K562 (cell line): ENCODE data around the gene FRMD4A. TPM values are rescaled to one million over a fixed set of nuclear protein-coding genes. Genes with fewer than 3 reads are reported as not detected.
A peak's percentile ranks its signal among the peaks of the same experiment; 100 is the strongest.

Source experiments
- ATAC-seq: fragments of 200-7000 bp; cut with Tn5 transposase; 3 replicates; pipeline ENCODE4 v1.9.1; 2020; ENCODE audit warnings: moderate library complexity
- BruUV-seq: library from RNA; stranded (reverse); fragments of 400-500 nt; replicated peaks from 2 replicates; lab custom pipeline; 2021; lab: Mats Ljungman, UMichigan
- CTCF ChIA-PET: fragments of 300-600 bp; formaldehyde crosslinking; extraction: SDS; loops from one replicate; lab custom pipeline; 2021; ENCODE audit warnings: low intra/inter-chr PET ratio; lab: Yijun Ruan, JAX
- POLR2A ChIA-PET: fragments of 300-600, 350-650 bp; sonication (Branson Sonifier 250); formaldehyde crosslinking; extraction: SDS; loops from one replicate; lab custom pipeline; 2021; ENCODE audit warnings: antibody characterized with exemption, inconsistent platforms; lab: Yijun Ruan, JAX
- DNase-seq, 4 experiments: peaks; one replicate each; pipeline versions ENCODE4 v3.0.0 to v3.0.0-alpha.2; 2011 to 2018; ENCODE audit warnings: low spot score in 3 of 4, mixed read lengths in 3 of 4; ENCODE audit errors: extremely low read depth in 1 of 4
- FAIRE-seq: peaks from 2 replicates; lab custom pipeline; 2011; peaks lifted over from hg19 to GRCh38; lab: Jason Lieb, UNC
- H2AFZ ChIP-seq: 2 replicates; pipeline ENCODE4 v1.6.0; 2011; ENCODE audit warnings: low read depth, low read length, control low read depth, inconsistent platforms
- H3K27ac ChIP-seq: fragments of 200-600 bp; 3 replicates; pipeline ENCODE4 v1.8.0; 2011; ENCODE audit warnings: low read depth, mild to moderate bottlenecking, control low read depth, inconsistent platforms, low read length, moderate library complexity, mixed read lengths; ENCODE audit errors: extremely low read depth
- H3K27me3 ChIP-seq, 2 experiments: fragments of 300-600 bp in 1 of 2; 2 replicates in 1 of 2; 3 replicates in 1 of 2; pipeline versions ENCODE4 v1.6.0 to v1.8.0; 2011; ENCODE audit warnings: inconsistent platforms in 2 of 2, low read length in 2 of 2, mild to moderate bottlenecking in 1 of 2, mixed read lengths in 1 of 2, moderate library complexity in 1 of 2; ENCODE audit not compliant: control insufficient read depth in 2 of 2, insufficient read depth in 2 of 2
- H3K36me3 ChIP-seq: fragments of 300-600 bp; 3 replicates; pipeline ENCODE4 v1.8.0; 2011; ENCODE audit warnings: mild to moderate bottlenecking, low read length, inconsistent platforms; ENCODE audit not compliant: control insufficient read depth, insufficient read depth
- H3K4me1 ChIP-seq, 2 experiments: fragments of 200-600 bp in 1 of 2; replicated peaks in 1 of 2; 2 replicates in 1 of 2; 3 replicates in 1 of 2; pipeline versions ENCODE4 v1.5.1 to v1.8.0; 2011; ENCODE audit warnings: inconsistent platforms in 2 of 2, low read length in 2 of 2, mild to moderate bottlenecking in 1 of 2, mixed read lengths in 1 of 2, moderate library complexity in 1 of 2; ENCODE audit not compliant: control insufficient read depth in 2 of 2, insufficient read depth in 2 of 2
- H3K4me2 ChIP-seq: 2 replicates; pipeline ENCODE4 v1.6.1; 2011; ENCODE audit warnings: low read length, control low read depth, inconsistent platforms, mixed read lengths; ENCODE audit not compliant: insufficient read depth
- H3K4me3 ChIP-seq: fragments of 200-600 bp; sonication (generic), shearing (Covaris generic); 2 replicates; pipeline ENCODE4 v1.5.1; 2016; ENCODE audit warnings: control low read depth, inconsistent platforms
- H3K79me2 ChIP-seq: fragments of 200-600 bp; 3 replicates; pipeline ENCODE4 v1.8.0; 2011; ENCODE audit warnings: low read length, inconsistent platforms; ENCODE audit not compliant: control insufficient read depth, insufficient read depth
- H3K9ac ChIP-seq, 2 experiments: 2 replicates each; pipeline versions ENCODE4 v1.6.0 to v1.6.1; 2011; ENCODE audit warnings: low read depth in 2 of 2, low read length in 2 of 2, control low read depth in 1 of 2, inconsistent platforms in 1 of 2, mild to moderate bottlenecking in 1 of 2, mixed read lengths in 1 of 2; ENCODE audit not compliant: insufficient read depth in 1 of 2
- H3K9me1 ChIP-seq: one replicate; pipeline ENCODE4 v1.6.0; 2011; ENCODE audit warnings: inconsistent platforms, mild to moderate bottlenecking, low read length, moderate library complexity; ENCODE audit not compliant: control insufficient read depth, insufficient read depth
- H3K9me3 ChIP-seq: replicated peaks from 2 replicates; pipeline ENCODE4 v1.5.1; 2011; ENCODE audit warnings: low read depth, low read length, inconsistent platforms; ENCODE audit not compliant: control insufficient read depth, insufficient read depth
- H4K20me1 ChIP-seq: replicated peaks from 2 replicates; pipeline ENCODE4 v1.6.1; 2011; ENCODE audit warnings: low read length, inconsistent platforms, mixed read lengths; ENCODE audit not compliant: control insufficient read depth, insufficient read depth
- RAD21 ChIP-seq, 2 experiments: fragments of 250-450 bp in 1 of 2; fragments of 450-650 bp in 1 of 2; sonication (Bioruptor Pico) in 1 of 2; formaldehyde crosslinking in 1 of 2; IDR thresholded peaks in 1 of 2; conservative IDR thresholded peaks in 1 of 2; 2 replicates each; pipeline versions ENCODE4 v1.4.0 to v1.8.0; 2020 to 2022; ENCODE audit warnings: mild to moderate bottlenecking in 2 of 2, moderate library complexity in 1 of 2
- RBFOX2 ChIP-seq: fragments of 200-400 bp; formaldehyde crosslinking; IDR thresholded peaks from 2 replicates; pipeline ENCODE4 v1.6.1; 2017; ENCODE audit warnings: low read depth, mild to moderate bottlenecking, low read length, moderate library complexity
- ZNF12 ChIP-seq: sonication (generic); formaldehyde crosslinking; IDR thresholded peaks from 2 replicates; pipeline ENCODE4 v1.4.0; 2020; ENCODE audit warnings: mild to moderate bottlenecking, missing genetic modification reagents
- WGBS: fragments of 100-300 bp; shearing (Covaris generic); methylation state at CpG from one replicate; pipeline ENCODE4 v1.1.6; 2016; ENCODE audit warnings: low coverage, mixed read lengths; ENCODE audit not compliant: insufficient coverage; ENCODE audit errors: missing lambda C conversion rate; 5-methylcytosine and 5-hydroxymethylcytosine counted together
- in situ Hi-C: fragments of 300-500 bp; cut with MboI; formaldehyde crosslinking; loops from 4 replicates; pipeline ENCODE4 v1.15.0; 2018; ENCODE audit warnings: inconsistent platforms, mixed read lengths
- intact Hi-C: fragments of 100-400 bp; cut with micrococcal nuclease; formaldehyde crosslinking; loops from 2 replicates; pipeline ENCODE4 v1.14.2; 2022
- polyA plus RNA-seq, 8 experiments: library from polyadenylated mRNA; depleted of rRNA in 4 of 8; stranded (reverse) in 5 of 8; unstranded in 3 of 8; fragments of >200 nt; fragmentation: Nextera tagmentation in 2 of 8; fragmentation: Illumina TruSeq in 1 of 8; extraction: Ambion mirVana in 2 of 8; extraction: Trizol in 1 of 8; gene quantifications; 2 replicates each; pipeline versions ENCODE4 v1.2.1 to v1.2.3, GENCODE V29; 2011 to 2014; ENCODE audit warnings: inconsistent platforms in 1 of 8, missing spikeins in 1 of 8
- total RNA-seq, 7 experiments: library from RNA; depleted of rRNA in 6 of 7; stranded (reverse); fragments of >200 nt in 6 of 7; fragmentation: Illumina TruSeq in 2 of 7; extraction: Trizol in 2 of 7; gene quantifications; 2 replicates each; pipeline versions ENCODE4 v1.2.1 to v1.2.3, GENCODE V29; 2011 to 2021; ENCODE audit warnings: low replicate concordance in 1 of 7
- TF ChIP-seq, protein P1 (sequence below): fragments of 250-450 bp; sonication (Bioruptor Pico); IDR thresholded peaks from 2 replicates; pipeline ENCODE4 v1.8.0; 2022; ENCODE audit warnings: moderate library complexity, mild to moderate bottlenecking, inconsistent platforms

FRMD4A gene
- total and polyA plus RNA-seq, 9 of the 15 experiments (the other 6 are each of a cell fraction or from before 2014, with no cell fraction given), result 0.80 to 5.2 (median 3.0) TPM

DNA sequence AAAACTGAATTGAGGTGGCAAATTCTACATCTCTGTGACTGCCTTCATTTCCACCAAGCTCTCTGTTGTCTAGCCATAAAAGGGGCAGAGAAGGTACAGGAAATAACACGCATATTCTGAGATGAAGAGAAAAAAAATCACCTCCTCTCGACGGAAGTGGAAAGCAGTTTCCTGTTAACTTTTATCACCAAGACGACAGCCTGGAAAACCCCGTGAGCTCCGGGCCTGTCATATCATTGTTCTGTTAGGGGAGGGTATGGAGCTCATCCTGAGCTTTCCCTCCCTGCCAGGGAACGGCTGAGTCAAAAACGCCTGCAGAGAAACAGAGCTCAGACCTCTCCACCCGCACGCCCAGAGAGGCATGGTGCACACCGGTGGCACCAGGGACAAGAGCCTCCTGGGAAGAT is 543.7 kb downstream of the FRMD4A start (continued):
- TF ChIP-seq RBFOX2, result no peak
- TF ChIP-seq, protein P1, sequence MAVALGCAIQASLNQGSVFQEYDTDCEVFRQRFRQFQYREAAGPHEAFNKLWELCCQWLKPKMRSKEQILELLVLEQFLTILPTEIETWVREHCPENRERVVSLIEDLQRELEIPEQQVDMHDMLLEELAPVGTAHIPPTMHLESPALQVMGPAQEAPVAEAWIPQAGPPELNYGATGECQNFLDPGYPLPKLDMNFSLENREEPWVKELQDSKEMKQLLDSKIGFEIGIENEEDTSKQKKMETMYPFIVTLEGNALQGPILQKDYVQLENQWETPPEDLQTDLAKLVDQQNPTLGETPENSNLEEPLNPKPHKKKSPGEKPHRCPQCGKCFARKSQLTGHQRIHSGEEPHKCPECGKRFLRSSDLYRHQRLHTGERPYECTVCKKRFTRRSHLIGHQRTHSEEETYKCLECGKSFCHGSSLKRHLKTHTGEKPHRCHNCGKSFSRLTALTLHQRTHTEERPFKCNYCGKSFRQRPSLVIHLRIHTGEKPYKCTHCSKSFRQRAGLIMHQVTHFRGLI (CRISPR knock-in tag), result no peak

DNA sequence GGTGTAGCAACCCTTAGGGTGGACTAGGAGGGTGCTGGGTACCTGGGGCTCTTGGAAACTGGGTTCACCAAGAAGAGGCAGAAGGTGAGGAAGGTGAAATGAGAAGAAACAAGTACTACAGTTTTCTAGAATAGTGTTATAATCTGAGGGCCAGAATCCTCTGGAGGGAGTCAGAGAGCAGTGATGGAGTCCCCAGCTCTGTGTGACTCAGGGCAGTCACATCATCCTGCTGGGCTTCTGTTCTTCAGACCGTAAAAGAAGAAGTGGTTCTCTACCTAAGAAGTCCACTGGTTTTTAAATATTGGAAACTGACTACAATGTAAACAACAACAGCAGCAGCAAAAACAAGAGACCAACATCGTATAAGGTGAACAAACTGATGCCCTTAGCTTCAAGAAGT is 546.7 kb downstream of the FRMD4A start:
- FAIRE-seq, result no peak
- Histone ChIP-seq H2AFZ (no peak overlapping the region), H3K9ac (no peak overlapping the region)
- WGBS, result 0% methylated on average over 2 of the region's 2 CpGs
- TF ChIP-seq ZNF12 (CRISPR knock-in tag), result no peak
- 0 out of 4 replicates have a peak, but pooled peaks of 1 of the 2 experiments have one; percentile 12 for TF ChIP-seq RAD21 (CRISPR knock-in tag; conservative IDR thresholded peaks at IDR 0.05 in 1 of 2, IDR thresholded peaks at IDR 0.05 in 1 of 2)
- TF ChIP-seq, all 486 proteins: peak for 1
- Histone ChIP-seq H3K9me3 (no peaks in the 10 kb centered on the region), H3K4me3 (no peak overlapping the region), H3K9me1 (no peaks in the 10 kb centered on the region), H3K79me2 (no peaks in the 10 kb centered on the region), H3K27ac (no peak overlapping the region), H3K4me2 (no peak overlapping the region), H3K4me1 (no peaks in the 10 kb centered on the region), H3K36me3 (no peaks in the 10 kb centered on the region), H4K20me1 (no peaks in the 10 kb centered on the region), H3K27me3 (peaks cover 12 to 14% of the 10 kb centered on the region in 2 experiments; a peak in 2 of 5 replicates)
- in situ Hi-C loops, result no loop called here
- peak; percentile 56; the same call in 2 of the 3 replicates for ATAC-seq
- intact Hi-C loops, result no loop called here
- POLR2A ChIA-PET, result interaction anchor here (1.2 kb wide), 1 partner anchor 15 kb away, joined by 3 read pairs; no protein-coding TSS in a partner anchor
- CTCF ChIA-PET, result no interaction called here
- DNase-seq, result peak in 1 of 4 experiments; percentile 6
- BruUV-seq, result no TSS peak
